HepG2 (cell line): ENCODE data around the gene CAB39.

ENCODE experiments used
- BRD4 ChIP-seq: sonication (generic); formaldehyde crosslinking; IDR thresholded peaks from 2 replicates; pipeline ENCODE4 v1.4.0; 2020; ENCODE audit warnings: missing genetic modification reagents
- ESRRA ChIP-seq: sonication (generic); formaldehyde crosslinking; IDR thresholded peaks from 2 replicates; pipeline ENCODE4 v1.5.1; 2020; ENCODE audit warnings: mild to moderate bottlenecking, low read depth, missing genetic modification reagents
- FOXP1 ChIP-seq, 2 experiments: fragments of 450-650 bp in 1 of 2; IDR thresholded peaks; 2 replicates each; pipeline ENCODE4 v1.6.1; 2017 to 2018; ENCODE audit warnings: antibody characterized with exemption in 1 of 2
- RAD21 ChIP-seq: fragments of 450-650 bp; formaldehyde crosslinking; IDR thresholded peaks from 2 replicates; pipeline ENCODE4 v1.5.0; 2020; ENCODE audit warnings: mild to moderate bottlenecking
- ZBTB7A ChIP-seq: sonication (generic); formaldehyde crosslinking; IDR thresholded peaks from 2 replicates; pipeline ENCODE4 v1.8.0; 2022; ENCODE audit warnings: mild to moderate bottlenecking, missing genetic modification reagents
- TF ChIP-seq, protein P1 (sequence below): sonication (generic); formaldehyde crosslinking; IDR thresholded peaks from 2 replicates; pipeline ENCODE4 v1.4.0; 2020; ENCODE audit warnings: missing genetic modification reagents
- TF ChIP-seq, protein P2 (sequence below): sonication (generic); formaldehyde crosslinking; IDR thresholded peaks from 2 replicates; pipeline ENCODE4 v1.5.0; 2020; ENCODE audit warnings: mild to moderate bottlenecking, missing genetic modification reagents, moderate library complexity
- TF ChIP-seq, protein P3 (sequence below): sonication (generic); formaldehyde crosslinking; IDR thresholded peaks from 2 replicates; pipeline ENCODE4 v1.8.1; 2022; ENCODE audit warnings: low read depth, mild to moderate bottlenecking, missing genetic modification reagents
- TF ChIP-seq, protein P4 (sequence below): sonication (generic); formaldehyde crosslinking; IDR thresholded peaks from 2 replicates; pipeline ENCODE4 v1.4.0; 2020; ENCODE audit warnings: missing genetic modification reagents
- TF ChIP-seq, protein P5 (sequence below): sonication (generic); formaldehyde crosslinking; IDR thresholded peaks from 2 replicates; pipeline ENCODE4 v1.5.0; 2020; ENCODE audit warnings: missing genetic modification reagents

DNA sequence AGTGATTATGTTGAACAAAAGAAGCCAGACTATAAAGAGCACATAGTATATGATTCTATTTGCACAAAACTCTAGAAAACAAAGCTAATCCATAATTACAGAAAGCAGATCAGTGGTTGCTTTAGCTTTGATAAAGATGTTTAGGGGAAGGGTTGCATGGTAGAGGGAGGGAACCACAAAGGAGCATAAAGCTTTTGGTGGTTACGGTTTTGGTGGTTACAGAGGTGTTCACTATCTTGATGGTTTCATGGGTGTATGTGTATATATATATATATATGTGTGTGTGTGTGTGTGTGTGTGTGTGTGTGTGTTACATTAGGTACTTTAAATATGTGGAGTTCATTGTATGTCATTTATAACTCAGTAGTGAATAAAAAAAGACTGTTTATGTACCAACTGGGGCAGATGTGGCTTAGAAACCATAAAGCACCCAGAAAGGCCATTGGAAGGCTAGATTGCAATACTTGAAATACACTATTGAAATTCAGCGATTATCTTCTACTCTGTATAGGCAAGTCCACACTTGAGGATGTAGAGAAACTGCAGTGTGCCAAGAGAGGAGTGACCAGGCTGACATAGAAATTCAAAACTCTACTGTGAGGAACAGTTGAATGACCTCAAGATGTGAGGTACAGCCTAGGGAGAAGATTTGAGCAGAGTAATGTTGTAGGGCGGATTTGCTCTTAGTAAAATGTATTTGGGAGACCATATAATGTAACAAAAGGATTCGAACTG is 60.6 kb downstream of the CAB39 start:
- TF ChIP-seq, protein P1, sequence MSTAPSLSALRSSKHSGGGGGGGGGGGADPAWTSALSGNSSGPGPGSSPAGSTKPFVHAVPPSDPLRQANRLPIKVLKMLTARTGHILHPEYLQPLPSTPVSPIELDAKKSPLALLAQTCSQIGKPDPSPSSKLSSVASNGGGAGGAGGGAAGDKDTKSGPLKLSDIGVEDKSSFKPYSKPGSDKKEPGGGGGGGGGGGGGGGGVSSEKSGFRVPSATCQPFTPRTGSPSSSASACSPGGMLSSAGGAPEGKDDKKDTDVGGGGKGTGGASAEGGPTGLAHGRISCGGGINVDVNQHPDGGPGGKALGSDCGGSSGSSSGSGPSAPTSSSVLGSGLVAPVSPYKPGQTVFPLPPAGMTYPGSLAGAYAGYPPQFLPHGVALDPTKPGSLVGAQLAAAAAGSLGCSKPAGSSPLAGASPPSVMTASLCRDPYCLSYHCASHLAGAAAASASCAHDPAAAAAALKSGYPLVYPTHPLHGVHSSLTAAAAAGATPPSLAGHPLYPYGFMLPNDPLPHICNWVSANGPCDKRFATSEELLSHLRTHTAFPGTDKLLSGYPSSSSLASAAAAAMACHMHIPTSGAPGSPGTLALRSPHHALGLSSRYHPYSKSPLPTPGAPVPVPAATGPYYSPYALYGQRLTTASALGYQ (CRISPR knock-in tag) = no peak
- no peak for TF ChIP-seq BRD4
- TF ChIP-seq FOXP1 (IDR thresholded peaks at IDR 0.05) = no peak
- TF ChIP-seq FOXP1 (CRISPR knock-in tag; IDR thresholded peaks at IDR 0.05) = no peak
- TF ChIP-seq, protein P2, sequence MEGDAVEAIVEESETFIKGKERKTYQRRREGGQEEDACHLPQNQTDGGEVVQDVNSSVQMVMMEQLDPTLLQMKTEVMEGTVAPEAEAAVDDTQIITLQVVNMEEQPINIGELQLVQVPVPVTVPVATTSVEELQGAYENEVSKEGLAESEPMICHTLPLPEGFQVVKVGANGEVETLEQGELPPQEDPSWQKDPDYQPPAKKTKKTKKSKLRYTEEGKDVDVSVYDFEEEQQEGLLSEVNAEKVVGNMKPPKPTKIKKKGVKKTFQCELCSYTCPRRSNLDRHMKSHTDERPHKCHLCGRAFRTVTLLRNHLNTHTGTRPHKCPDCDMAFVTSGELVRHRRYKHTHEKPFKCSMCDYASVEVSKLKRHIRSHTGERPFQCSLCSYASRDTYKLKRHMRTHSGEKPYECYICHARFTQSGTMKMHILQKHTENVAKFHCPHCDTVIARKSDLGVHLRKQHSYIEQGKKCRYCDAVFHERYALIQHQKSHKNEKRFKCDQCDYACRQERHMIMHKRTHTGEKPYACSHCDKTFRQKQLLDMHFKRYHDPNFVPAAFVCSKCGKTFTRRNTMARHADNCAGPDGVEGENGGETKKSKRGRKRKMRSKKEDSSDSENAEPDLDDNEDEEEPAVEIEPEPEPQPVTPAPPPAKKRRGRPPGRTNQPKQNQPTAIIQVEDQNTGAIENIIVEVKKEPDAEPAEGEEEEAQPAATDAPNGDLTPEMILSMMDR (CRISPR knock-in tag) = no peak
- TF ChIP-seq ZBTB7A (CRISPR knock-in tag) = no peak
- no peak for TF ChIP-seq RAD21
- TF ChIP-seq, protein P3, sequence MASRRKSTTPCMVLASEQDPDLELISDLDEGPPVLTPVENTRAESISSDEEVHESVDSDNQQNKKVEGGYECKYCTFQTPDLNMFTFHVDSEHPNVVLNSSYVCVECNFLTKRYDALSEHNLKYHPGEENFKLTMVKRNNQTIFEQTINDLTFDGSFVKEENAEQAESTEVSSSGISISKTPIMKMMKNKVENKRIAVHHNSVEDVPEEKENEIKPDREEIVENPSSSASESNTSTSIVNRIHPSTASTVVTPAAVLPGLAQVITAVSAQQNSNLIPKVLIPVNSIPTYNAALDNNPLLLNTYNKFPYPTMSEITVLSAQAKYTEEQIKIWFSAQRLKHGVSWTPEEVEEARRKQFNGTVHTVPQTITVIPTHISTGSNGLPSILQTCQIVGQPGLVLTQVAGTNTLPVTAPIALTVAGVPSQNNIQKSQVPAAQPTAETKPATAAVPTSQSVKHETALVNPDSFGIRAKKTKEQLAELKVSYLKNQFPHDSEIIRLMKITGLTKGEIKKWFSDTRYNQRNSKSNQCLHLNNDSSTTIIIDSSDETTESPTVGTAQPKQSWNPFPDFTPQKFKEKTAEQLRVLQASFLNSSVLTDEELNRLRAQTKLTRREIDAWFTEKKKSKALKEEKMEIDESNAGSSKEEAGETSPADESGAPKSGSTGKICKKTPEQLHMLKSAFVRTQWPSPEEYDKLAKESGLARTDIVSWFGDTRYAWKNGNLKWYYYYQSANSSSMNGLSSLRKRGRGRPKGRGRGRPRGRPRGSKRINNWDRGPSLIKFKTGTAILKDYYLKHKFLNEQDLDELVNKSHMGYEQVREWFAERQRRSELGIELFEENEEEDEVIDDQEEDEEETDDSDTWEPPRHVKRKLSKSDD (CRISPR knock-in tag) = no peak
- TF ChIP-seq, protein P4, sequence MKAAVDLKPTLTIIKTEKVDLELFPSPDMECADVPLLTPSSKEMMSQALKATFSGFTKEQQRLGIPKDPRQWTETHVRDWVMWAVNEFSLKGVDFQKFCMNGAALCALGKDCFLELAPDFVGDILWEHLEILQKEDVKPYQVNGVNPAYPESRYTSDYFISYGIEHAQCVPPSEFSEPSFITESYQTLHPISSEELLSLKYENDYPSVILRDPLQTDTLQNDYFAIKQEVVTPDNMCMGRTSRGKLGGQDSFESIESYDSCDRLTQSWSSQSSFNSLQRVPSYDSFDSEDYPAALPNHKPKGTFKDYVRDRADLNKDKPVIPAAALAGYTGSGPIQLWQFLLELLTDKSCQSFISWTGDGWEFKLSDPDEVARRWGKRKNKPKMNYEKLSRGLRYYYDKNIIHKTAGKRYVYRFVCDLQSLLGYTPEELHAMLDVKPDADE (CRISPR knock-in tag) = no peak
- no peak for TF ChIP-seq ESRRA (CRISPR knock-in tag)
- TF ChIP-seq, protein P5, sequence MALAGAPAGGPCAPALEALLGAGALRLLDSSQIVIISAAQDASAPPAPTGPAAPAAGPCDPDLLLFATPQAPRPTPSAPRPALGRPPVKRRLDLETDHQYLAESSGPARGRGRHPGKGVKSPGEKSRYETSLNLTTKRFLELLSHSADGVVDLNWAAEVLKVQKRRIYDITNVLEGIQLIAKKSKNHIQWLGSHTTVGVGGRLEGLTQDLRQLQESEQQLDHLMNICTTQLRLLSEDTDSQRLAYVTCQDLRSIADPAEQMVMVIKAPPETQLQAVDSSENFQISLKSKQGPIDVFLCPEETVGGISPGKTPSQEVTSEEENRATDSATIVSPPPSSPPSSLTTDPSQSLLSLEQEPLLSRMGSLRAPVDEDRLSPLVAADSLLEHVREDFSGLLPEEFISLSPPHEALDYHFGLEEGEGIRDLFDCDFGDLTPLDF (CRISPR knock-in tag) = no peak
